OCI-LY1 (cell line): ENCODE data around the gene ARL16.

ENCODE experiments used
- H2AFZ ChIP-seq: fragments of 200-600 bp; sonication (generic), shearing (Covaris generic); 2 replicates; pipeline ENCODE4 v1.6.0; 2014; ENCODE audit warnings: antibody characterized with exemption, mild to moderate bottlenecking, low read length
- H3F3A ChIP-seq: fragments of 200-600 bp; sonication (generic), shearing (Covaris generic); 2 replicates; pipeline ENCODE4 v1.6.0; 2014; ENCODE audit warnings: mild to moderate bottlenecking, antibody characterized with exemption, low read length, moderate library complexity; ENCODE audit not compliant: insufficient read depth
- H3K27ac ChIP-seq: fragments of 200-600 bp; sonication (generic); 2 replicates; pipeline ENCODE4 v1.5.1; 2014; ENCODE audit warnings: low read length, mixed run types, mild to moderate bottlenecking, low read depth; ENCODE audit not compliant: poor library complexity, severe bottlenecking
- H3K27me3 ChIP-seq: fragments of 200-600 bp; sonication (generic); 2 replicates; pipeline ENCODE4 v1.6.0; 2014; ENCODE audit warnings: antibody characterized with exemption, mild to moderate bottlenecking, low read length, moderate library complexity; ENCODE audit not compliant: insufficient read depth
- H3K36me3 ChIP-seq: fragments of 200-600 bp; sonication (generic); 2 replicates; pipeline ENCODE4 v1.6.1; 2014; ENCODE audit warnings: mild to moderate bottlenecking, antibody characterized with exemption, low read length, moderate library complexity, mixed read lengths; ENCODE audit not compliant: insufficient read depth
- H3K4me1 ChIP-seq: fragments of 200-600 bp; sonication (generic); 2 replicates; pipeline ENCODE4 v1.5.1; 2014; ENCODE audit warnings: mild to moderate bottlenecking, low read length, moderate library complexity; ENCODE audit not compliant: insufficient read depth, severe bottlenecking
- H3K4me2 ChIP-seq: fragments of 200-600 bp; sonication (generic), shearing (Covaris generic); 2 replicates; pipeline ENCODE4 v1.6.1; 2014; ENCODE audit warnings: low read length
- H3K4me3 ChIP-seq: fragments of 200-600 bp; sonication (generic); 2 replicates; pipeline ENCODE4 v1.5.1; 2014; ENCODE audit warnings: low read length, low read depth, mild to moderate bottlenecking, mixed read lengths; ENCODE audit not compliant: poor library complexity, severe bottlenecking
- H3K79me2 ChIP-seq: fragments of 200-600 bp; shearing (Covaris generic); 2 replicates; pipeline ENCODE4 v1.6.1; 2016; ENCODE audit warnings: mixed run types, low read length, mixed read lengths; ENCODE audit not compliant: insufficient read depth
- H3K9ac ChIP-seq: fragments of 200-600 bp; sonication (generic), shearing (Covaris generic); 2 replicates; pipeline ENCODE4 v1.6.1; 2014; ENCODE audit warnings: mild to moderate bottlenecking, low read length, mixed read lengths
- H3K9me2 ChIP-seq: fragments of 200-600 bp; sonication (generic), shearing (Covaris generic); 2 replicates; pipeline ENCODE4 v1.6.1; 2014; ENCODE audit warnings: low read depth, mild to moderate bottlenecking, low read length, mixed read lengths
- H3K9me3 ChIP-seq: fragments of 200-600 bp; shearing (Covaris generic); 2 replicates; pipeline ENCODE4 v1.6.1; 2014; ENCODE audit warnings: low read length, mixed read lengths
- H4K20me1 ChIP-seq: fragments of 200-600 bp; sonication (generic), shearing (Covaris generic); 2 replicates; pipeline ENCODE4 v1.6.0; 2016; ENCODE audit warnings: mild to moderate bottlenecking, low read length; ENCODE audit not compliant: insufficient read depth
- EZH2 ChIP-seq: fragments of 200-600 bp; sonication (generic), shearing (Covaris generic); IDR thresholded peaks from 2 replicates; pipeline ENCODE4 v1.8.0; 2017; ENCODE audit warnings: borderline replicate concordance, mixed run types, mild to moderate bottlenecking, antibody characterized with exemption, low read length, moderate library complexity, mixed read lengths
- TF ChIP-seq, protein P1 (sequence below): fragments of 200-600 bp; sonication (generic), shearing (Covaris generic); IDR thresholded peaks from 2 replicates; pipeline ENCODE4 v1.5.1; 2017; ENCODE audit warnings: mild to moderate bottlenecking, antibody characterized with exemption, low read length, moderate library complexity, mixed read lengths

Gene ARL16

DNA sequence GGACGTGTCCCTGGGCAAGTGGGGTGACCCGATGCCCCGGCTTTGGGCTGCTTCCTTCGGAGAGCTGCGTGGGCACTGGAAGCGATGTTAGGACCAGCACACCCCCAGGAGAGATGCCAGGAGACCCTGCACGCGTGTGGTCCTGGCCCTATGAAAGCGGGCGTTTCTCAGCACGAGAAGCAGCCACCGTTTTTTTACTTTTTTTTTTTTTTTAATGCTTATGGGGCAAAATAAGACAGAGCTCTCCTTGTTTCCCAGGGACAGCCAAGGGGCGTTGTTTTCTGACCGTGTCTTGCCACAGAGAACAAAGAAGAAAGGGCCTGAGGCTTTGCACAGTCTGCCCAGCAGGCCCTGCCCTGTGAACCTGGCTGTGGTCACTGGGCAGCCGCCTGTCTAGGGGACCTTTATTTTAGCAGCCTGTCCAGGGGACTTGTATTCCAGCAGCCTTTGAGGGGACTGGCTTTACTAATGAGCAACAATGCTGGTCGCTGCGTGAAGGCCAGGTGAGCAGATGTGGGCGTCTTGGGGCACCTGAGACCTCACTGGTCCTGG, 29.5 kb upstream of the ARL16 start:
- H4K20me1 ChIP-seq: no peaks in the 10 kb centered on the region

DNA sequence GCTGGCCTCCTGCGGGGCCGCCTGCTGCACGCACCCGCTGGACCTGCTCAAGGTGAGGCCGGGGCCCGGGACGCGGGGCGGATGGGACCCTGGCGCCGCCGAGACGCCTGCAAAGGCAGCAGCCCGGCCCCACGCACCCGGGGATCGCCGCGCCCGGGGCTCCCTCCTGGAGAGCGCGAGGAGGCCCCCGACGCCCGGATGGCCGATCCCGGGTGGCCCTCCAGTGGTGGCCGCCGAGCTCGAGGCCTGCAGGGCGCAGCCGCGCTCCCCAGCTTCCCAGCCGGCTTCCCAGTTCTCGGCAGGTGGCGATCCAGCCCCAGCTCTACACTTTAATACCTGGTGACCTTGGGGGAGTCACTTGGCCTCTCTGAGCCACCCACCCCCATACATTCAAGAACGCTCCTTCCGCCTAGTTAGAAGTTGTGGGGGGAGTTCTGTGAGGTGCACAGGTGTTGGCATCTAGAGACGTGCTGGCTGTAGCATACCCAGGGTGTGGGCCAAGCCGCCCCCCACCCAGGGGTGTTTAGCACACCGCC, 28.9 kb upstream of the ARL16 start:
- Histone ChIP-seq H3K4me3 (peak overlapping the region; percentile 92), H3F3A (0 out of 2 replicates have a peak, but pooled peaks cover 4% of the 10 kb centered on the region), H3K9me3 (no peaks in the 10 kb centered on the region), H2AFZ (no peak overlapping the region), H3K36me3 (peaks cover 14% of the 10 kb centered on the region), H3K27me3 (no peaks in the 10 kb centered on the region), H4K20me1 (no peaks in the 10 kb centered on the region), H3K27ac (no peak overlapping the region), H3K4me1 (peaks cover 36% of the 10 kb centered on the region), H3K4me2 (peak overlapping the region; percentile 96), H3K9me2 (no peaks in the 10 kb centered on the region), H3K9ac (peak overlapping the region; percentile 75), H3K79me2 (no peaks in the 10 kb centered on the region)
- TF ChIP-seq, protein P1, sequence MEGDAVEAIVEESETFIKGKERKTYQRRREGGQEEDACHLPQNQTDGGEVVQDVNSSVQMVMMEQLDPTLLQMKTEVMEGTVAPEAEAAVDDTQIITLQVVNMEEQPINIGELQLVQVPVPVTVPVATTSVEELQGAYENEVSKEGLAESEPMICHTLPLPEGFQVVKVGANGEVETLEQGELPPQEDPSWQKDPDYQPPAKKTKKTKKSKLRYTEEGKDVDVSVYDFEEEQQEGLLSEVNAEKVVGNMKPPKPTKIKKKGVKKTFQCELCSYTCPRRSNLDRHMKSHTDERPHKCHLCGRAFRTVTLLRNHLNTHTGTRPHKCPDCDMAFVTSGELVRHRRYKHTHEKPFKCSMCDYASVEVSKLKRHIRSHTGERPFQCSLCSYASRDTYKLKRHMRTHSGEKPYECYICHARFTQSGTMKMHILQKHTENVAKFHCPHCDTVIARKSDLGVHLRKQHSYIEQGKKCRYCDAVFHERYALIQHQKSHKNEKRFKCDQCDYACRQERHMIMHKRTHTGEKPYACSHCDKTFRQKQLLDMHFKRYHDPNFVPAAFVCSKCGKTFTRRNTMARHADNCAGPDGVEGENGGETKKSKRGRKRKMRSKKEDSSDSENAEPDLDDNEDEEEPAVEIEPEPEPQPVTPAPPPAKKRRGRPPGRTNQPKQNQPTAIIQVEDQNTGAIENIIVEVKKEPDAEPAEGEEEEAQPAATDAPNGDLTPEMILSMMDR: no peak
- TF ChIP-seq EZH2: no peak

More for the DNA sequence above, 29.5 kb upstream of the ARL16 start:
- Histone ChIP-seq H3K4me1 (peaks cover 36% of the 10 kb centered on the region), H3F3A (0 out of 2 replicates have a peak, but pooled peaks cover 4% of the 10 kb centered on the region), H3K79me2 (no peaks in the 10 kb centered on the region), H3K27me3 (no peaks in the 10 kb centered on the region), H3K4me2 (peak overlapping the region; percentile 96), H3K9me2 (no peaks in the 10 kb centered on the region), H3K27ac (no peak overlapping the region), H3K4me3 (peak overlapping the region; percentile 92), H3K9me3 (no peaks in the 10 kb centered on the region), H2AFZ (no peak overlapping the region), H3K9ac (peak overlapping the region; percentile 75), H3K36me3 (peaks cover 12% of the 10 kb centered on the region)
- no peak for TF ChIP-seq EZH2
- TF ChIP-seq, protein P1: no peak

- Histone ChIP-seq H3F3A (0 out of 2 replicates have a peak, but pooled peaks cover 4% of the 10 kb centered on the region), H3K27ac (peak within 1 kb of the TSS; percentile 73)
Measured at GRCh38 chr17:81711814-81712467, 28.3 kb upstream of the ARL16 start, which contains the start of gene SLC25A10. TSS of gene SLC25A10 (plus strand) at chr17:81712284. CDS start at chr17:81712427, 143 bp downstream.

More at GRCh38 chr17:81711814-81712467, 28.3 kb upstream of the ARL16 start, which contains the start of gene SLC25A10:
- peaks cover 36% of the 10 kb centered on the region for H3K4me1 ChIP-seq
- peak within 1 kb of the TSS; percentile 96 for H3K4me2 ChIP-seq
- H2AFZ ChIP-seq: no peak within 1 kb of the TSS
- peak within 1 kb of the TSS; percentile 75 for H3K9ac ChIP-seq
- peak within 1 kb of the TSS; percentile 92 for H3K4me3 ChIP-seq
- no peaks in the 10 kb centered on the region for H4K20me1 ChIP-seq
- peaks cover 20% of the 10 kb centered on the region for H3K36me3 ChIP-seq
- H3K9me3 ChIP-seq: no peaks in the 10 kb centered on the region
- no peaks in the 10 kb centered on the region for H3K9me2 ChIP-seq
- no peaks in the 10 kb centered on the region for H3K27me3 ChIP-seq
- no peaks in the 10 kb centered on the region for H3K79me2 ChIP-seq
- no peak for TF ChIP-seq EZH2
- TF ChIP-seq, protein P1: no peak
